WTC11 (cell line): Measurements from ENCODE around the gene C1orf35. TPM values are rescaled to one million over a fixed set of nuclear protein-coding genes. Genes with fewer than 3 reads are reported as not detected.

ENCODE experiments used
- ATAC-seq: fragments of 200-7000 bp; cut with Tn5 transposase; 2 replicates; pipeline ENCODE4 v1.10.0; 2021; ENCODE audit warnings: mild to moderate bottlenecking, moderate library complexity
- CTCF ChIA-PET: fragments of 300-600 bp; sonication (Branson Sonifier 250); formaldehyde crosslinking; loops from one replicate; lab custom pipeline; 2021; ENCODE audit warnings: antibody characterized with exemption; lab: Charles Lee
- POLR2A ChIA-PET: fragments of 350-600 bp; sonication (Branson Sonifier 250); formaldehyde crosslinking; loops from one replicate; lab custom pipeline; 2021; ENCODE audit warnings: antibody characterized with exemption; lab: Charles Lee
- DNase-seq: peaks from one replicate; pipeline ENCODE4 v3.0.0; 2021; ENCODE audit warnings: low spot score
- H3K27ac Mint-ChIP-seq: 2 replicates; pipeline ENCODE4 v1.8.0; 2021; ENCODE audit warnings: mixed read lengths
- H3K27me3 Mint-ChIP-seq: 2 replicates; pipeline ENCODE4 v1.8.0; 2021; ENCODE audit warnings: low read depth, mild to moderate bottlenecking, moderate library complexity, mixed read lengths
- H3K36me3 Mint-ChIP-seq: 2 replicates; pipeline ENCODE4 v1.8.0; 2021; ENCODE audit warnings: mixed read lengths
- H3K4me1 Mint-ChIP-seq: 2 replicates; pipeline ENCODE4 v1.8.0; 2022; ENCODE audit warnings: mixed read lengths
- H3K4me3 Mint-ChIP-seq: 2 replicates; pipeline ENCODE4 v1.8.0; 2021; ENCODE audit warnings: mild to moderate bottlenecking, moderate library complexity, mixed read lengths
- H3K9me3 Mint-ChIP-seq: 2 replicates; pipeline ENCODE4 v1.8.0; 2021; ENCODE audit warnings: mixed read lengths
- E2F5 ChIP-seq: sonication (generic); formaldehyde crosslinking; IDR thresholded peaks from 2 replicates; pipeline ENCODE4 v1.8.1; 2022; ENCODE audit warnings: mild to moderate bottlenecking, moderate library complexity, missing genetic modification reagents
- FOXK1 ChIP-seq: sonication (generic); formaldehyde crosslinking; IDR thresholded peaks from 2 replicates; pipeline ENCODE4 v1.8.0; 2022; ENCODE audit warnings: mild to moderate bottlenecking, moderate library complexity, missing genetic modification reagents
- JAZF1 ChIP-seq: fragments of 250-450 bp; sonication (Bioruptor Pico); IDR thresholded peaks from 2 replicates; pipeline ENCODE4 v1.9.0; 2021; ENCODE audit warnings: moderate library complexity, mild to moderate bottlenecking, inconsistent platforms
- JUN ChIP-seq: sonication (generic); formaldehyde crosslinking; IDR thresholded peaks from 2 replicates; pipeline ENCODE4 v1.8.0; 2023; ENCODE audit warnings: mild to moderate bottlenecking, missing genetic modification reagents
- MXD4 ChIP-seq: fragments of 250-450 bp; sonication (Bioruptor Pico); IDR thresholded peaks from 2 replicates; pipeline ENCODE4 v1.8.0; 2021; ENCODE audit warnings: mild to moderate bottlenecking, moderate library complexity, borderline replicate concordance
- NFYB ChIP-seq: sonication (generic); formaldehyde crosslinking; conservative IDR thresholded peaks from 2 replicates; pipeline ENCODE4 v1.8.0; 2022; ENCODE audit warnings: low read depth, missing genetic modification reagents
- PRRX2 ChIP-seq: fragments of 250-450 bp; sonication (Bioruptor Pico); IDR thresholded peaks from 2 replicates; pipeline ENCODE4 v1.8.0; 2021; ENCODE audit warnings: mild to moderate bottlenecking
- STAT6 ChIP-seq: sonication (generic); formaldehyde crosslinking; conservative IDR thresholded peaks from 2 replicates; pipeline ENCODE4 v1.8.1; 2023; ENCODE audit warnings: mild to moderate bottlenecking, low read depth, missing genetic modification reagents, moderate library complexity
- ZNF263 ChIP-seq: sonication (generic); formaldehyde crosslinking; IDR thresholded peaks from 2 replicates; pipeline ENCODE4 v1.8.1; 2022; ENCODE audit warnings: low read depth, mild to moderate bottlenecking, moderate library complexity, missing genetic modification reagents
- ZNF396 ChIP-seq: fragments of 250-450 bp; sonication (Bioruptor Pico); IDR thresholded peaks from 2 replicates; pipeline ENCODE4 v1.8.0; 2021; ENCODE audit warnings: mild to moderate bottlenecking, moderate library complexity, borderline replicate concordance
- total RNA-seq: library from RNA; stranded (reverse); gene quantifications from 3 replicates; pipeline ENCODE4 v1.2.3, GENCODE V29; 2021
- TF ChIP-seq, protein P1 (sequence below): sonication (generic); formaldehyde crosslinking; IDR thresholded peaks from 2 replicates; pipeline ENCODE4 v1.8.1; 2022; ENCODE audit warnings: missing genetic modification reagents, borderline replicate concordance
- TF ChIP-seq, protein P2 (sequence below): sonication (generic); formaldehyde crosslinking; IDR thresholded peaks from 2 replicates; pipeline ENCODE4 v1.8.1; 2023; ENCODE audit warnings: mild to moderate bottlenecking, missing genetic modification reagents, borderline replicate concordance
- TF ChIP-seq, protein P3 (sequence below): sonication (generic); formaldehyde crosslinking; IDR thresholded peaks from 2 replicates; pipeline ENCODE4 v1.8.0; 2022; ENCODE audit warnings: mild to moderate bottlenecking, missing genetic modification reagents
- TF ChIP-seq, protein P4 (sequence below): sonication (generic); formaldehyde crosslinking; IDR thresholded peaks from 2 replicates; pipeline ENCODE4 v1.8.1; 2023; ENCODE audit warnings: mild to moderate bottlenecking, missing genetic modification reagents

The C1orf35 gene
- total RNA-seq, 1 experiment from 2014 or later: 33.8 TPM

- TF ChIP-seq, protein P1, sequence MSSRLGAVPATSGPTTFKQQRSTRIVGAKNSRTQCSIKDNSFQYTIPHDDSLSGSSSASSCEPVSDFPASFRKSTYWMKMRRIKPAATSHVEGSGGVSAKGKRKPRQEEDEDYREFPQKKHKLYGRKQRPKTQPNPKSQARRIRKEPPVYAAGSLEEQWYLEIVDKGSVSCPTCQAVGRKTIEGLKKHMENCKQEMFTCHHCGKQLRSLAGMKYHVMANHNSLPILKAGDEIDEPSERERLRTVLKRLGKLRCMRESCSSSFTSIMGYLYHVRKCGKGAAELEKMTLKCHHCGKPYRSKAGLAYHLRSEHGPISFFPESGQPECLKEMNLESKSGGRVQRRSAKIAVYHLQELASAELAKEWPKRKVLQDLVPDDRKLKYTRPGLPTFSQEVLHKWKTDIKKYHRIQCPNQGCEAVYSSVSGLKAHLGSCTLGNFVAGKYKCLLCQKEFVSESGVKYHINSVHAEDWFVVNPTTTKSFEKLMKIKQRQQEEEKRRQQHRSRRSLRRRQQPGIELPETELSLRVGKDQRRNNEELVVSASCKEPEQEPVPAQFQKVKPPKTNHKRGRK: no peak
- TF ChIP-seq JAZF1 (CRISPR knock-in tag) (no peak), JUN (CRISPR knock-in tag) (no peak), PRRX2 (CRISPR knock-in tag) (no peak)
Measured at GRCh38 chr1:228149406-228150119, 46.4 kb upstream of the C1orf35 start, which contains the start of gene GJC2 (continued).

DNA sequence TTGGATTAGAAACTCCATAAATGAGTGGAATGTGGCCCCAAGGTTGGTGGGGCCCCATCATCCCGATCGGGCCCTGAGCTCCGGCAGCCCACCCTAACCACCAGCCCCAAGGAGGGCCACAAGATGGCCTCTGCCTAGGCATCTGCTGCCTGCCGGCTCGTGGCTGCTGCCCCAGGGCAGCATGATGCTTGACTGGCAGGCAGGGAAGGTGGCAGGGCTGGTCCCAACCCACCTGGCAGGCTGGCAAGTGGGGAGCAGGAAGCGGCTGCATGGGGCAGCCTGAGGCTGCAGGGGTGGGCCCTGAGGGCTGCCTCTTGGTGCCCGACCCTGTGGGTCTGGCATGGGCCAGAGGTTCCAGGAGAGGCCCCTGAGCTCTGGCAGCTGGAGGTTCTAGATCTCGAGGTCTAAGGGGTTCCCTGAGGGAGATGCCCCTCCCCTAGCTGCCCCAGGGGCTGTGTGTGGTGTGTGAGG lies 45.8 kb upstream of the C1orf35 start:
- POLR2A ChIA-PET: no interaction called here
- Mint-ChIP-seq H3K27me3 (no peaks in the 10 kb centered on the region), H3K9me3 (no peaks in the 10 kb centered on the region), H3K4me3 (no peak overlapping the region), H3K4me1 (0 out of 2 replicates have a peak, but pooled peaks cover 2% of the 10 kb centered on the region), H3K27ac (no peak overlapping the region), H3K36me3 (no peaks in the 10 kb centered on the region)
- CTCF ChIA-PET: interaction anchor here (0.9 to 2.4 kb wide), 4 partner anchors 8 to 18 kb away, joined by 3 to 11 read pairs (median 3); no protein-coding TSS in a partner anchor
- TF ChIP-seq, protein P2, sequence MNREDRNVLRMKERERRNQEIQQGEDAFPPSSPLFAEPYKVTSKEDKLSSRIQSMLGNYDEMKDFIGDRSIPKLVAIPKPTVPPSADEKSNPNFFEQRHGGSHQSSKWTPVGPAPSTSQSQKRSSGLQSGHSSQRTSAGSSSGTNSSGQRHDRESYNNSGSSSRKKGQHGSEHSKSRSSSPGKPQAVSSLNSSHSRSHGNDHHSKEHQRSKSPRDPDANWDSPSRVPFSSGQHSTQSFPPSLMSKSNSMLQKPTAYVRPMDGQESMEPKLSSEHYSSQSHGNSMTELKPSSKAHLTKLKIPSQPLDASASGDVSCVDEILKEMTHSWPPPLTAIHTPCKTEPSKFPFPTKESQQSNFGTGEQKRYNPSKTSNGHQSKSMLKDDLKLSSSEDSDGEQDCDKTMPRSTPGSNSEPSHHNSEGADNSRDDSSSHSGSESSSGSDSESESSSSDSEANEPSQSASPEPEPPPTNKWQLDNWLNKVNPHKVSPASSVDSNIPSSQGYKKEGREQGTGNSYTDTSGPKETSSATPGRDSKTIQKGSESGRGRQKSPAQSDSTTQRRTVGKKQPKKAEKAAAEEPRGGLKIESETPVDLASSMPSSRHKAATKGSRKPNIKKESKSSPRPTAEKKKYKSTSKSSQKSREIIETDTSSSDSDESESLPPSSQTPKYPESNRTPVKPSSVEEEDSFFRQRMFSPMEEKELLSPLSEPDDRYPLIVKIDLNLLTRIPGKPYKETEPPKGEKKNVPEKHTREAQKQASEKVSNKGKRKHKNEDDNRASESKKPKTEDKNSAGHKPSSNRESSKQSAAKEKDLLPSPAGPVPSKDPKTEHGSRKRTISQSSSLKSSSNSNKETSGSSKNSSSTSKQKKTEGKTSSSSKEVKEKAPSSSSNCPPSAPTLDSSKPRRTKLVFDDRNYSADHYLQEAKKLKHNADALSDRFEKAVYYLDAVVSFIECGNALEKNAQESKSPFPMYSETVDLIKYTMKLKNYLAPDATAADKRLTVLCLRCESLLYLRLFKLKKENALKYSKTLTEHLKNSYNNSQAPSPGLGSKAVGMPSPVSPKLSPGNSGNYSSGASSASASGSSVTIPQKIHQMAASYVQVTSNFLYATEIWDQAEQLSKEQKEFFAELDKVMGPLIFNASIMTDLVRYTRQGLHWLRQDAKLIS: no peak
- TF ChIP-seq MXD4 (CRISPR knock-in tag) (no peak), STAT6 (no peak), E2F5 (CRISPR knock-in tag) (no peak), ZNF396 (CRISPR knock-in tag) (no peak), NFYB (CRISPR knock-in tag) (no peak), FOXK1 (CRISPR knock-in tag) (no peak), ZNF263 (no peak)
- TF ChIP-seq, protein P3, sequence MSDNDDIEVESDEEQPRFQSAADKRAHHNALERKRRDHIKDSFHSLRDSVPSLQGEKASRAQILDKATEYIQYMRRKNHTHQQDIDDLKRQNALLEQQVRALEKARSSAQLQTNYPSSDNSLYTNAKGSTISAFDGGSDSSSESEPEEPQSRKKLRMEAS (CRISPR knock-in tag): no peak
- TF ChIP-seq, protein P4, sequence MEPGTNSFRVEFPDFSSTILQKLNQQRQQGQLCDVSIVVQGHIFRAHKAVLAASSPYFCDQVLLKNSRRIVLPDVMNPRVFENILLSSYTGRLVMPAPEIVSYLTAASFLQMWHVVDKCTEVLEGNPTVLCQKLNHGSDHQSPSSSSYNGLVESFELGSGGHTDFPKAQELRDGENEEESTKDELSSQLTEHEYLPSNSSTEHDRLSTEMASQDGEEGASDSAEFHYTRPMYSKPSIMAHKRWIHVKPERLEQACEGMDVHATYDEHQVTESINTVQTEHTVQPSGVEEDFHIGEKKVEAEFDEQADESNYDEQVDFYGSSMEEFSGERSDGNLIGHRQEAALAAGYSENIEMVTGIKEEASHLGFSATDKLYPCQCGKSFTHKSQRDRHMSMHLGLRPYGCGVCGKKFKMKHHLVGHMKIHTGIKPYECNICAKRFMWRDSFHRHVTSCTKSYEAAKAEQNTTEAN (CRISPR knock-in tag): no peak
- no peak for ATAC-seq
- DNase-seq: no peak
